ENCODE measurements around the gene PAX3.
"Not testable (repeated sequence)": the region's sequence is repeated elsewhere in the genome, so short reads cannot be mapped to it uniquely, and the experiment has no call there.

The PAX3 gene

GRCh38 chr2:222214885-222215284 lies 83.9 kb downstream of the PAX3 start:
- DNase-seq (ENCODE audit: low read depth): no peak

- DNase-seq (ENCODE audit: low read depth): no peak
These were observed 85.7 kb downstream of the PAX3 start for GRCh38 chr2:222213049-222213448.

- no peak for DNase-seq (ENCODE audit: low read depth)
These were observed 86.2 kb downstream of the PAX3 start for GRCh38 chr2:222212571-222212970.

- DNase-seq (ENCODE audit: low read depth): no peak
These were observed 90.6 kb downstream of the PAX3 start for GRCh38 chr2:222208010-222208690.

- DNase-seq (ENCODE audit: low read depth): no peak
These were observed 93.7 kb downstream of the PAX3 start for GRCh38 chr2:222205136-222205535.

GRCh38 chr2:222203041-222203440 lies 95.8 kb downstream of the PAX3 start:
- no peak for DNase-seq (ENCODE audit: low read depth)

- peak; percentile 7 for DNase-seq (ENCODE audit: low read depth)
These were observed 102.6 kb downstream of the PAX3 start for GRCh38 chr2:222196159-222196558.

GRCh38 chr2:222194669-222195068 lies 104.1 kb downstream of the PAX3 start:
- no peak for DNase-seq (ENCODE audit: low read depth)

- peak; percentile 26 for DNase-seq (ENCODE audit: low read depth)
These were observed 105.3 kb downstream of the PAX3 start for GRCh38 chr2:222193328-222193983.

- DNase-seq (ENCODE audit: low read depth): no peak
These were observed 118.2 kb downstream of the PAX3 start for GRCh38 chr2:222180619-222181018.

- no peak for DNase-seq (ENCODE audit: low read depth)
These were observed 119.2 kb downstream of the PAX3 start for GRCh38 chr2:222179592-222179991.

- DNase-seq (ENCODE audit: low read depth): no peak
These were observed 120.3 kb downstream of the PAX3 start for GRCh38 chr2:222178450-222178849.

GRCh38 chr2:222176890-222177289 lies 121.9 kb downstream of the PAX3 start:
- DNase-seq (ENCODE audit: low read depth): no peak

GRCh38 chr2:222174450-222174849 lies 124.3 kb downstream of the PAX3 start:
- DNase-seq (ENCODE audit: low read depth): no peak

GRCh38 chr2:222169346-222169745 lies 129.5 kb downstream of the PAX3 start:
- DNase-seq (ENCODE audit: low read depth): peak; percentile 55

- no peak for DNase-seq (ENCODE audit: low read depth)
These were observed 131.0 kb downstream of the PAX3 start for GRCh38 chr2:222167762-222168161.

GRCh38 chr2:222160944-222161343 lies 137.9 kb downstream of the PAX3 start:
- no peak for DNase-seq (ENCODE audit: low read depth)

GRCh38 chr2:222160125-222160524 lies 138.7 kb downstream of the PAX3 start:
- no peak for DNase-seq (ENCODE audit: low read depth)

- no peak for DNase-seq (ENCODE audit: low read depth)
These were observed 139.6 kb downstream of the PAX3 start for GRCh38 chr2:222159221-222159620.

- DNase-seq (ENCODE audit: low read depth): not testable (repeated sequence)
These were observed 143.7 kb downstream of the PAX3 start for GRCh38 chr2:222155003-222155664.

Measured in EH (cell line).